Measurements from ENCODE around the gene MDGA2.
"Not testable (repeated sequence)": the region's sequence is repeated elsewhere in the genome, so short reads cannot be mapped to it uniquely, and the experiment has no call there.

MDGA2 gene

GRCh38 chr14:47328376-47328775, 347.0 kb downstream of the MDGA2 start:
- DNase-seq (ENCODE audit: low spot score) = no peak

GRCh38 chr14:47327336-47327735, 348.1 kb downstream of the MDGA2 start:
- no peak for DNase-seq (ENCODE audit: low spot score)

- no peak for DNase-seq (ENCODE audit: low spot score)
Observed at GRCh38 chr14:47322751-47323150, 352.7 kb downstream of the MDGA2 start.

- no peak for DNase-seq (ENCODE audit: low spot score)
Observed at GRCh38 chr14:47302121-47302520, 373.3 kb downstream of the MDGA2 start.

GRCh38 chr14:47300796-47301195, 374.6 kb downstream of the MDGA2 start:
- DNase-seq (ENCODE audit: low spot score) = no peak

GRCh38 chr14:47297374-47297773, 378.0 kb downstream of the MDGA2 start:
- DNase-seq (ENCODE audit: low spot score) = no peak

- no peak for DNase-seq (ENCODE audit: low spot score)
Observed at GRCh38 chr14:47284283-47284682, 391.1 kb downstream of the MDGA2 start.

GRCh38 chr14:47281761-47282160, 393.6 kb downstream of the MDGA2 start:
- DNase-seq (ENCODE audit: low spot score) = not testable (repeated sequence)

GRCh38 chr14:47278233-47278842, 397.1 kb downstream of the MDGA2 start:
- DNase-seq (ENCODE audit: low spot score) = peak; percentile 24

GRCh38 chr14:47277703-47278102, 397.7 kb downstream of the MDGA2 start:
- no peak for DNase-seq (ENCODE audit: low spot score)

GRCh38 chr14:47276931-47277330, 398.5 kb downstream of the MDGA2 start:
- DNase-seq (ENCODE audit: low spot score) = no peak

GRCh38 chr14:47273939-47274338, 401.5 kb downstream of the MDGA2 start:
- no peak for DNase-seq (ENCODE audit: low spot score)

GRCh38 chr14:47270715-47271114, 404.7 kb downstream of the MDGA2 start:
- no peak for DNase-seq (ENCODE audit: low spot score)

GRCh38 chr14:47269756-47270492, 405.5 kb downstream of the MDGA2 start:
- peak; percentile 35 for DNase-seq (ENCODE audit: low spot score)

GRCh38 chr14:47264842-47265241, 410.6 kb downstream of the MDGA2 start:
- DNase-seq (ENCODE audit: low spot score) = no peak

- DNase-seq (ENCODE audit: low spot score) = no peak
Observed at GRCh38 chr14:47262801-47263200, 412.6 kb downstream of the MDGA2 start.

- no peak for DNase-seq (ENCODE audit: low spot score)
Observed at GRCh38 chr14:47261350-47261749, 414.1 kb downstream of the MDGA2 start.

GRCh38 chr14:47259796-47260195, 415.6 kb downstream of the MDGA2 start:
- no peak for DNase-seq (ENCODE audit: low spot score)

- no peak for DNase-seq (ENCODE audit: low spot score)
Observed at GRCh38 chr14:47257013-47257412, 418.4 kb downstream of the MDGA2 start.

- no peak for DNase-seq (ENCODE audit: low spot score)
Observed at GRCh38 chr14:47252802-47253201, 422.6 kb downstream of the MDGA2 start.

- DNase-seq (ENCODE audit: low spot score) = no peak
Observed at GRCh38 chr14:47246367-47246766, 429.0 kb downstream of the MDGA2 start.

GRCh38 chr14:47242579-47242978, 432.8 kb downstream of the MDGA2 start:
- DNase-seq (ENCODE audit: low spot score) = not testable (repeated sequence)

- DNase-seq (ENCODE audit: low spot score) = no peak
Observed at GRCh38 chr14:47240748-47241437, 434.5 kb downstream of the MDGA2 start.
